GM18517 (cell line): ENCODE data around the gene CHRM4.

Experiments
- ATAC-seq: cut with Tn5 transposase; IDR thresholded peaks from one replicate; pipeline ENCODE4 v1.9.1; 2021; ENCODE audit warnings: mild to moderate bottlenecking, moderate library complexity; ENCODE audit not compliant: unreplicated experiment

The CHRM4 gene

DNA sequence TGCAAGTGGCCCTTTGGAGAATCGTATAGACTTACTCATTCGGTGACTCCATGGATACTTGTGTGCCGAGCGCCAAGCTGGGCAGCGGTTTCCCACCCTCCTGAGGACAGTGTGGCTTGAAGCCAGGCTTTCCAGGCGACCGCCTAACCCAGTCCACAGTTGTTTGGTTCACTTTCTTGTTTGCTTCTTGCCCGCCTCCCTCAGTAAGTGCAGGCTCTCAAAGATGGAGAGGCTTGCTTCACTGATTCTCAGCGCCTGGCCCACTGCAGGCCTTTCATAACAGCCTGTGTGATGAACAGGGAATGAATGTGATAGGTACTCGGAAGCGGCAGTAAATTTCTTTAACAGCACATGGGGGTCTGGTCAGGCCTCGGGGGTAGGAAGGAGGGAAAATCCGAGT lies 21.3 kb downstream of the CHRM4 start:
- no peak for ATAC-seq

DNA sequence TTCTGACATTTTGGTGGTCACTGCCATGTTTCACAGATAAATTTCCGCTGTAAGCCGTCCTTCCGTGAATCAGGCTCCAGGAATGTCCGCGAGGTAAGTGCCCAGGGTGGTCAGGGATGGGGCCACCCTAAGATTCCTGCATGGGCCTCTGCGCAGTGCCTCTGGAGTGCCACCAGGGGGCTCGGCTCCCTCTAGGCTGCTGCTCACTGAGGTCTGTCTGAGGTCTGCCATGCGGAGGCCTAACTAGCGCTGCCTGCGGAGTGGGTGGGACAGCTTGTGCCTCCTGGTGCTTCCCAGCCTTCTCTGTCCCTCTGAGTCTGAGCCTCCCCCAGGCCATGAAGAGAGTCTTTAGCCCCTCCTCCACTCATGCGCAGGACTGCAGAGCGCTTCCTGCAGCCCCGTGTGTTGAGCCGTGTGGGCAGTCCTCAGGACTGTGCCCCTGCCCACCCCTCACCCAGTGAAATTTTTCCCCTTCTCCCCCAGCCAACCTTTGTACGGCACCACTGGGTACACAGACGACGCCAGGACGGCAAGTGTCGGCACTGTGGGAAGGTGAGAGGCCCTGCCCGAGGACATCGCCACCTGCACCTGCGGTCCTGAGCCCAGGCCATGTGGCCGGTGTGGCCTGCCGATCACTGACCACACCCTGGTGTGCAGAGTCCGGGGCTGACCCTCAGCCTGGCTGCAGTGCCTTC lies 22.0 kb downstream of the CHRM4 start:
- ATAC-seq: no peak

DNA sequence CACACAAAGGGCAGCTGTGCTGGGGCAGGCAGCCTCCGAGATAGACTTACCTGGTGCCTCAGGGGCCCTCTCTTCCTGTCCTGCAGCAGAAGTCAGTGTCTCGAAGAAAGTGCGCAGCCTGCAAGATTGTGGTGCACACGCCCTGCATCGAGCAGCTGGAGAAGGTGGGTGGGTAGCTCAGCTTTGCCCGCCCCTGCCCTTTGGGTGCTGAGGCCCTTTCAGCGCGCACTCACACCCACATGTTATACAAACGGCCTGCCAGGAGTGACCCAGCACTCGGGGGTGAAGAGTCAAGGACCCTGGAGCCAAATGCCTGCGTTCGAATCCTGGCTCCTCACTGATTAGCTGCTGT lies 23.7 kb downstream of the CHRM4 start:
- ATAC-seq: no peak

DNA sequence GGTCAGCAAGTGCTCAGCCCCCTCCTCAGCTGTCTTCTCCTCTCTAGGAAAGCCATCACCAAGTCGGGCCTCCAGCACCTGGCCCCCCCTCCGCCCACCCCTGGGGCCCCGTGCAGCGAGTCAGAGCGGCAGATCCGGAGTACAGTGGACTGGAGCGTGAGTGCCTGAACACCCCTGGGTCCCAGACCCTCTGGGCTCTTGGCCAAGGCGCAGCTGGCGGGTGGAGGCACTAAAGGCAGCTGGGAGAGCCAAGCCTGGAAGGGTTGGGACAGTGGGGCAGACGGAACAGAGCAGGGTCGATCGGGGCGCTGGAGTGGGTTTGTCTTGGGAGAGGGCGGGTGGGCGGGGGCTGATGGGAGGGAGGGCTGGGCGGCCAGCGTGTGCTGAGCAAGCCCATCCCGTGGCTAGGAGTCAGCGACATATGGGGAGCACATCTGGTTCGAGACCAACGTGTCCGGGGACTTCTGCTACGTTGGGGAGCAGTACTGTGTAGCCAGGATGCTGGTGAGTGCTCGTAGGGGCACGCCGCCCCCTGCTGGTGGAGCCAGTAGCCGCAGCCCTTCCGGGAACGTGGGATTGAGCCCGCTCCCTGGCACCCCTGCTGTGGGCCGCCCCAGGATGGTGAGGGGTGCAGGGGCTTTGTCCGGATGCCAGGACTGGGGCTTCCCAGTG lies 24.2 kb downstream of the CHRM4 start:
- ATAC-seq: no peak

DNA sequence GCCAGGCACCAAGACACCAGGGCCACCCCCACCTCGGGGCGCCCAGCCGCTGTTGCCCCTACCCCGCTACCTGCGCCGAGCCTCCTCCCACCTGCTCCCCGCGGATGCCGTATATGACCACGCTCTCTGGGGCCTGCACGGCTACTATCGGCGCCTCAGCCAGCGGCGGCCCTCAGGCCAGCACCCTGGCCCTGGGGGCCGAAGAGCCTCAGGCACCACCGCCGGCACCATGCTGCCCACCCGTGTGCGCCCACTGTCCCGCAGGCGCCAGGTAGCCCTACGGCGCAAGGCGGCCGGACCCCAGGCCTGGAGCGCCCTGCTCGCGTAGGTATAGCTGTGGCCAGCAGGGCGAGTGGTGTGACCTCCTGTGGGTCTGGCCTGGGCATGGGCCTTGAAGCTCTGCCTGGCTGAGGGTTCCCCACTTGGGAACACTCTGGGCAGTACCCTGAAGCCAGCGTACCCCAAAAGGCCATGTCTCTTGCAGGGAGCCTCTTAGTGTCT lies 24.9 kb downstream of the CHRM4 start:
- ATAC-seq: no peak

DNA sequence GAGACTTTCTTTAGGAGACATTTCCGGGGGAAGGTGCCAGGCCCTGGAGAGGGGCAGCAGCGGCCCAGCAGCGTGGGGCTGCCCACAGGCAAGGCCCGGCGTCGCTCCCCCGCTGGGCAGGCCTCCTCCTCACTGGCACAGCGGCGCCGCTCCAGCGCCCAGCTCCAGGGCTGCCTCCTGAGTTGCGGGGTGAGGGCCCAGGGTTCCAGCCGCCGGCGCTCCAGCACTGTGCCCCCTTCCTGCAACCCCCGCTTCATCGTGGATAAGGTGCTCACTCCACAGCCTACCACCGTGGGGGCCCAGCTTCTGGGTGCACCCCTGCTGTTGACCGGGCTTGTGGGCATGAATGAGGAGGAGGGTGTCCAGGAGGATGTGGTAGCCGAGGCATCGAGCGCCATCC lies 25.3 kb downstream of the CHRM4 start:
- no peak for ATAC-seq

DNA sequence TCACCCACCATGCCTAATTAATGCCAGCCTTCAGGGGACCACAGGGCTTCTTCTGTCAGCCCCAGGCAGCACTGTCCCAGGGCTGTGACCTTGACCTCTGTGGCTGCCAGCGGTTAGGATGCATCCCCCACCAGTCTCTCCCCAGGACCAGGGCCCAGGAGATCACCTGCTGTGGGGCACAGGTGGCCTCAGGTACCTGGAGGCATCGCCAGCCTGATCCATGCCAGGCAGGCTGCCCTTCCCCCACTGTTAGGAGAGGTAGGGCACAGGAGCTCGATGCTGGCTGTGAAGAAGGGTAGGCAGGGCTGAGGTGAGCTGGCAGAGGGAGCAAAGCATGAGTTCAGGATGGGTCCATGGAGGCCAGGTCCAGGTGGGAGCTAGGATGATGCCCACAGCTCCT lies 26.8 kb downstream of the CHRM4 start:
- ATAC-seq: no peak

DNA sequence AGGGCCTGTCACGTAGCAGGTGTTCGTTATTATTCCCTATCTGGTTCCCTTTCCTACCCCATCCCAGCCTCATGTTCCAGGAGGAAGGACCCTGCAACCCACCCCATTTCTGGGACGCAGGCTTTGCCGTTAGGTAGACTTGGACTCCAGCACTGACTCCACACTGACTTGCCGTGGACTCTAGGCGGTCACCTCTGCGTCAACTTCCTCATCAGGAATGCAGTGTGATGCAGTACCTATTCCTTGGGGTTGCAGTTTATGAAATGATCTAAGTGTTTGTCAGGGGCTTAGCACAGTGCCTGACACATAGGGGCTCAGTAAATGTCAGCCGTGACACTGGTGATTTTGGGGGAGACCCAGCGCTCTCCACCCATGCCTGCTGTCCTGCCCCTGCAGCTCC lies 27.5 kb downstream of the CHRM4 start:
- ATAC-seq: no peak

DNA sequence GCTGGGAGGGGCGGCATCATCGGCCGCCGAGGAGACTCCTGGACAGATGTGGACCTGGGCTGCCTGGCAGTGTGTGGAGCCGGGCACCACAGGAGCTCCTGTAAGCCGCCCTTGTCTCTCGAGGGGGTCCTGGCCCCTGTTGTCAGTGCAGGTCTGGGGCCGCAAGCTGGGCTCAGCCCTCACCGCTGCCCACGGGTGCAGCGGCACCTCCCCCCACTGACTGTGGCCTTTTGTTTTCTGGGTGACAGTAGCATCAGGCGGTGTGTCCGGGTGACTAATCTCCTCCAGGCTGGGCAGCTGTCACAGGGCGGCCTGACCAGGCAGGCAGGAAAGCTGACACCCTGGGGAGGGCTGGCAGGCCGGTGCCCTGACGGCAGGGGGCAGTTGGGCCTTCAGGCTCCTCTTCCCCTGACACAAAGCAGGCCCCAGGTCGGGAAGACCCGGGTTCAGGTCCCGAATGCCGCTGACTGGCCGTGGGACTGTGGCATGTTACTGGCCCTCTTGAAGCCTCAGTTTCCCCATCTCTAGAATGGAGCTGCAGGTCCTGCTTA lies 28.0 kb downstream of the CHRM4 start:
- no peak for ATAC-seq

DNA sequence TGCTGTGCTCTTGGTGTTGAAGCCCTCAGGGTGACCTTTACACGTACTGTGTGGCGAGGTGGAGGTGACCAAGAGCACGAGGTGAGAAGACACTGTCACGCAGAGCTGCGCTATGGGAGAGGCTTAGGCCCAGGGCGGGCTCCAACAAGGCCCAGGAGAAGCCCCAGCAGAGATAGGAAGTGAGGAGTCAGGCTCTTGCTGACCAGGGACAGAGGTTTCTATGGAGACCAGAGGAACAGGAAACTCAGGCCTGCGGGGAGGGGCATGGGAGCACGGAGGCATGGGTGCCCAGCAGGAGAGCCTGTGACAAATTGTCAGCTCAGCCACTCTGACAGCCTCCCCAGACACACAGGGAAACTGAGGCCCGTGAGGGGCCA lies 28.6 kb downstream of the CHRM4 start:
- no peak for ATAC-seq

DNA sequence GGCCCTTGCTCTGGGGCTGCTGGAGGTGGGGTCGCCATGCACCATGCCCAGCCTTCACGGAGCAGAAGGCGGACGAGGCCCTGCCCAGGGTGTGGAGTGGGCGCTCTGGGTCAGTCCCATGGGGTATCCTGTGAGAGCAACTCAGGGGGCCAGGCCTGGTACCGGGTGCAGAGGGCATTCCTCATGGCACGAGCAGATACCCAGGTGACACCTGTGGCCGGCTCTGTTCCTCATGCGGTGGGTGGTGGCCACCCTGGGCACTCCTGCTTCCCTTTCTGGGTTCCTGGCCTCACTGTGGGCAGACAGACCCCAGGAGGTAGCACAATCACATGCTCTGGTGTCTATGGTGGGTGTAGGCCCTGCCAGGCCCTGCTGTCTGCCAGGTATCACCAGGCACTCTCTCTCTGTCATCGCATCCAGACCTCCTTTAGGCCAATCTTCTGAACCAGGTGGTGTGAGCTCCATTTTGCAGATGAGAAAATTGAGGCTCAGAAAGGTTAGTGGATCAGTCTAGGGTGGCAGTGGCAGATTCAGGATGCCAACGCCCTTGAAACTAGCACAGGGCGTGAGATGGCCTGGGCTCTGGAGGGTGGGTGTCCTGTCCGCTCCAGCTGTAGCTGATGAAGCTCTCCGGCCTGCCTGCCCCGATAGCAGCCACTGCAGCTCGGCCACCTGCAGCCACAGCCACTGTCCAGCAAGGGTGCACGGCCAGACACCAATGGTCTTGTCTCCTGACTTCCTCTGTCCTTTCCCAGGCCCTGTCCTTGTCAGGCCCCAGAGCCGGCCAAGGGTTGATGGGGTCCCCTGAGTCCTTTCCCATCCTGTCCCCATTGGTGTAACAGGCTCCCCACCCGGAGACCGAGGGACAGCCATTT lies 29.2 kb downstream of the CHRM4 start:
- no peak for ATAC-seq

DNA sequence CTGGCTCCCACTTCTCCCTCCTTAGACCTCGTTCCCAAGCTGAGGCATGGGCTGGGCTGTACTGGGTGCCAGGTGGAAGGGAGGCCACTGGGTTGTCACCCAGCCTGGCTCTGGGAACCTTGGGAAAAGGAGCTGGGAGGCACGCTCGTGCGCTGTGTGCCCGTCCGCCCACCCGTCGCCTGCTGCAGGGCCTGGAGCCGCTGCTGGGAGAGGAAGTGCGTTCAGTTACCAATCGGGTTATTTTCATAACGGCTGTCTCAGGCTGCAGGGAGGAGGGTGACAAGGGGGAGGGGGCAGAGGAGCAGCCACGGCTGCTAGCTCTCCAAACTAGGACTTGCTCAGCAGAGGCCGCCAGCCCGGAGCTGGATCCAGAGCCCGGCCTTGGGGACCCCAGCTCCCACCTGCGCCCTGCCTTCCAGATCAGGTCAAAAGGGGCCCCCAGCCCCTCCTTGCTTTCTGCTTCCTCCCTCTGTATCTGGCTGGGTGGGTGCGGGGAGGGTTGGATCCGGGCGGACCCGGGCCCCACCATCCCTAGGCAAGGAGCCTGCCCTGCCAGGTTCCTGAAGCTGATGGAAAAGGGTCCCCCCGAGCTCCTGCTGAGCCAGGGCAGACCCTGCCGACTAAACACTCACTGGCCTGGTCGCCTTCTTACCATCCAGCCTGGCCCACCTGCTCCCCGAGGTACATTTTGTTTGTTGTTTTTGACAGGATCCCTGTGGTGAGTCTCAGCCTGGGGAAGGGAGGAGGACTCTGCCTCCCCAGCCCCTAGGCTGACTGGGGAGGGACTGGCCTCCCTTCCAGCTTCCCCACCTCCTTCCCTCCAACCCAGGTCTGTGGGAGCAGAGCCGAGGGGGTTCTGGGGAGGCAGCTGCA lies 30.1 kb downstream of the CHRM4 start:
- ATAC-seq: peak; percentile 77

DNA sequence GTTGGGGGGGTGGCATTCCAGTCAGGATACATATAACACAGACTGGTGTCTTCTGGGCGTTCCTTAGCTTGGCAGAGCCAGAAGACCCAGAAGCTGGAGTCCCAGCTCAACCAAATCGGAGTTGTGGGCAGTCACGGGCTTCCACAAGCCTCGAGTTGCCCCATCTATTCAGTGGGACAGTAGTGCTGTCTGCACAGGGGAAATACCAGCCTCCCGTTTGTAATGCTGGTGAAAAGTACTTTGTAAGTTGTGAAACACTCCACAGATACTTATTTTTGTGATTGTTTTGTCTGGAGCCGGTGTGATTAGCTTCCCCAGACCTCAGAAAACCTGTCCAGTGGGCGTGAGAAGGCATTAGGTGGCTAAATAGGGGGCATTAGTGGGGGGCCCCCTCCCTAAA lies 30.7 kb downstream of the CHRM4 start:
- peak; percentile 12 for ATAC-seq

DNA sequence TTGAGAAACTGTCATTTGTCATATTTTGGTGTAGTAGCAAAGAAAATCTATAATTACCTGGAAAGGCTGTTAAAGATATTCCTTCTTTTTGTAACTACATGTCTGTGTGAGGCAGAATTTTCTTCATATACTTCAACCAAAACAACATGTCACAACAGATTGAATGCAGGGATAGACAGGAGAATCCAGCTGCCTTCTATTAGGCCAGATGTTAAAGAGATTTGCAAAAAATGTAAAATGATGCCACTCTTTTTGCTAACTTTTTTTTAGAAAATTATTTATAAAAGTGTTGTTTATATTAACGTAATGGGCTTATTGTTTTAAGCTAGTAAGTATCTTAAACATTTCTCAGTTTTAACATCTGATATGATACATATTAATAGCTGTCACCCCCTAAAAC lies 31.6 kb downstream of the CHRM4 start:
- ATAC-seq: no peak

DNA sequence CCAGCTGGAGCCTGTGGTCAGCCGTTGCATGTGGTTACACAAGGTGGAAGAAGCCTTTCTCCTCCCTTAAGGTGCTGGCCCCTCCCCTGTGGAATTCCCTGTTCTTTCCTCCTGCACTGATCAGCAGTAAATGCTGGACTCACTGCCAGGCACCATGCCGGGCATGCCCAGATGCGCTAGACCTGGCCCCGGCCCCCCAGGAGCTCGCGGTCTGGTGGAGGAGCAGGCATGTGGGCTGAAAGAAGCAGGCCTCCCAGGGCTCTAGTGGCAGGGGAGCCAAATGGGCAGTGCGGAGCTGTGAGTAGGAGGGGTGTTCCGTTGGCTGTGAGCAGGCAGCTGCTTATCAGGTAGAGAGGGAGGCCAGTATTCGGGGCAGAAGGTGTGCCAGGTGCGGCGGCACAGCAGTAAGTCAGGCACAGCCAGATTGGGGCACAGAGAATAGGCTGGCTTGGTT lies 34.1 kb downstream of the CHRM4 start:
- no peak for ATAC-seq

DNA sequence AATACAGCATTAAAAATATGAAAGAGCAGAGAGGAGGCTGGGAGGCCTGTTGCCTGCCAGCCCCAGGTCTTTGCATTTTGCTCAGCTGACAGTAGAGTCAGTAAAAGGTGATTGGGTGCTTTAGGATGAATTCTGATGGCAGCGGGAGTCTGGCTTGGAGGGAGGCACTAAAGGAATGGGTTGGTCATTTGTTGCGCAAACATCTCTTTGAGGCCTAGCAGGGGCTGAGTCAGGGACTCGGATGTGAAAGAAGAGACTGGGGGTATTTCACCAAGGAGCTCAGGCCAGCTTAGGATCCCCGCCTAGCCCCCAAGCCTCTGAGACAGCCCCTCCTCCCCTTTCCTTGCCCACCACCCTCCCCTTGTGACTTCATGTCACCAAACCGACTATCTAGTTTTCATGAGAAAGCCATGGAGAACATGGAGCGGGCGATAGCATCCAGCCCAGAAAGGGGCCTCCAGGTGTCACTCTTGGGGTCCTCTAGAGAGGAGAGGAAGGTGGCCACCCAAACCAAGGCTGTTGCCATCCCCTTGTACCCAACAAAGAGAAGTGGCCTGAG lies 34.6 kb downstream of the CHRM4 start:
- ATAC-seq: no peak

DNA sequence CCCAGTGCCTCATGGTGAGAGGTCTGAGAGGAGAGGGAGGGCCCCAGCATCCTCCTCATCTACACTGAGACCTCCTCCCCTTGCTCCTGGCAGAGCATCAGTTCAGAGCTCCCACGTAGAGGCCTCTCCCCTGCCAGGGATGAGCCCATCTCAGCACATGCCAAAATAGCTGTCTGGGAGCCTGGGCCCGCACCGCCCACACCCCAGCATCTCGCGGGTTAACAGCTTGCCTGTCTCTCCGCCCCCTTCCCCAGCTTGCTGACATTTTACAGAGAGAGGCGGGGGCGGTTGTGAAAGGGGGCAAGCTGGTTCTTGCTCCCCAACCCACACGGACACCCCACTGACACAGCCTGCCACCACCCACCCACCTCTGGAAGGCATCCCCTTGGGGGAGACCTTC lies 37.9 kb downstream of the CHRM4 start:
- no peak for ATAC-seq

DNA sequence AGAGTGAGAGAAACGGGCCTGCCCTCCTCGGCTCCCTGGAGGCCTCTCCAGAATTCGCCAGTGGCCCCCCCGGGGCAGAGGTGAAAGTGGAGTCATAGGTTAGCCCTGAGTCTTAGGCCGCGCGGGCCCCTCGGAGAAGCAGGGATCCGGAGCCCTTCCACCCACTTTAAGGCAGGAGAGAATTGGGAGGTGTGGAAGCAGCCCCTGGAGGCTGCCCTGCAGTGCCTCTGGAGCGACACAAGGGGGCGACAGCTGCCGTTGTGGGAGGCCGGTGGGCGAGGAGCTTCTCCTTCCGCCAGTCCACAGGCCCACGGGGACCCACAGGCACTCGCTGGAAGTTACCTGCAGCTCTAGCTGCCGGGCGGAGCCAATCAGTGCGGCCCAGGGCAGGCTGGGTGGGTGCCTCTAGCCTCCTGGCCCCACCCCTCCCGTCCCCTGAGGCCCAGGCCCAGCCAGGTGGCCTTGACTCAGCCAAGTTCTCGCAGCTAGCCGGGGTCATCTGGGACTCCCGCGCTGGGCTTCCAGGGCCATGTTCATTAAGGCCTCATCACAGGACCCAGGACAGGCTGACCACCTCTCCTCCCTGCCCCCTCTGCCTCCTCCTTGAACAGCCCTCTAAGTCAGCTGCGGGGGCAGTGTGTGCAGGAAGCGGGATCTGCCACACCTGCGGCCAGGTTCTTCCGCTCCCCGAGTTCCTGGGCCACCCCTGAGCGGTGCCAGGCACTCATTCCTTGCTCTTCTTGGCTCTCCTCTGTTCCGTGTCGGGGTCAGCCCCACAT lies 39.3 kb downstream of the CHRM4 start:
- no peak for ATAC-seq

DNA sequence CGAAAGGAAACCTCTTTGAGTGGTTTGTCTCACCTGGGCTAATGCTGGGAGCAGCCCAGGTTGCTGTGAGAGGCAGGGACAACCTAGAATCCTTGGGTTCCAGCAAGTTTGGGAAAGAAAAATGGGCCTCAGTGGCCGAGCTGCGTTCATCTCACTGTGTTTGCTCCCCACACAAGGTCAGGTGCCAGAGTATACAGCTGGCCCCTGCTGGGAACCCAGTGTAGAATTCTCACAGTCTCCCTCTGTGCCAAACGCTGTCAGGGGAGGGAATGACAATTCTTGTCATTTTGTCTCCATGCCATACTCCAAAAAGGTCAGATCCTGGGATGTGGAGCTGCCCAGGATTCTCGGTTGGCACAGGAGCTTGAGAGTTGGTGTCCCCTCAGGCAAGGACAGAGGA lies 40.0 kb downstream of the CHRM4 start:
- ATAC-seq: no peak
